ENCODE measurements around the gene HMGB4. TPM values are rescaled to one million over a fixed set of nuclear protein-coding genes. Genes with fewer than 3 reads are reported as not detected.

Gene HMGB4
- total and polyA plus RNA-seq, 2 of the 4 experiments (the other 2 are of a cell fraction), result not detected

DNA sequence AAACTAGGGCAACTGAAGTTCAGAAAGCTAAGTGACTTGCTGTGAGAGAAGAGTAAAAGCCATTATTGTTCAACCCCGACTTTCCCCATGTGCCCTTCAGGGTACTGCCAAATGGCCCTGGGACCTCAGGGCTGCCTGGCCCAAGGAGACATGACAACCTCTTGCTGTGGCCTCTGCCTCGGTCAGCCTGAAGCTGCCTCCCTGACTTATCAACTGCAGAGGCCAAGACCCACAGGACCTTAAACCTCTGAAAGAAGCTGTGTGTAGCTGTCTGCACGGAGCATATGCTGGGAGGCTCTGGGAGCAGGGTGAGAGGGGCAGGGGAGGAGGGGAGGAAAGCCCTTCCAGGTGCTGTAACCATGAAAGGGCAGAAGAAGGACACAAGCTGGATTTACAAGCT, 35.9 kb downstream of the HMGB4 start:
- Histone ChIP-seq H3K4ac (ENCODE audit: low read depth, low read length) (no peak overlapping the region), H3K4me3 (ENCODE audit: insufficient read depth, low read depth, low read length) (no peak overlapping the region), H3K4me2 (ENCODE audit: low read depth, low read length) (no peak overlapping the region), H4K5ac (ENCODE audit: low read depth, low read length) (no peak overlapping the region), H3K27me3 (ENCODE audit: control insufficient read depth, insufficient read depth, low read length) (no peaks in the 10 kb centered on the region), H3K56ac (ENCODE audit: extremely low read depth, insufficient read depth, low read length) (no peak overlapping the region), H3K4me1 (ENCODE audit: control insufficient read depth, insufficient read depth, low read length) (no peaks in the 10 kb centered on the region), H4K20me1 (ENCODE audit: insufficient read depth, low read length) (no peaks in the 10 kb centered on the region), H2BK5ac (ENCODE audit: low read depth, low read length, poor library complexity, severe bottlenecking) (no peak overlapping the region), H3K9ac (ENCODE audit: low read depth, low read length) (no peak overlapping the region), H3K9me1 (ENCODE audit: insufficient read depth, low read length) (no peaks in the 10 kb centered on the region), H2AK9ac (replicated peaks; ENCODE audit: low read depth, low read length, poor library complexity) (no peak overlapping the region), H3K23ac (ENCODE audit: low read depth, low read length) (no peak overlapping the region), H3K9me3 (ENCODE audit: control insufficient read depth, insufficient read depth, low read length) (peaks cover 35% of the 10 kb centered on the region), H2BK15ac (ENCODE audit: low read depth, low read length) (no peak overlapping the region), H2AK5ac (ENCODE audit: low read depth, low read length) (no peak overlapping the region), H3K27ac (ENCODE audit: insufficient read depth, low read length) (no peak overlapping the region), H4K8ac (ENCODE audit: low read depth in 2 of 2, low read length in 2 of 2) (no peak overlapping the region), H3K18ac (ENCODE audit: low read depth, low read length) (no peak overlapping the region), H2AFZ (replicated peaks; ENCODE audit: low read length, poor library complexity) (no peak overlapping the region), H2BK120ac (ENCODE audit: low read depth, low read length) (no peak overlapping the region), H3K36me3 (ENCODE audit: control insufficient read depth, insufficient read depth, low read length) (no peaks in the 10 kb centered on the region), H2BK20ac (ENCODE audit: low read depth, low read length) (no peak overlapping the region), H3K79me1 (ENCODE audit: low read depth in 1 of 2, low read length in 2 of 2) (no peaks in the 10 kb centered on the region), H3K14ac (replicated peaks; ENCODE audit: low read depth, low read length) (no peak overlapping the region), H4K91ac (ENCODE audit: insufficient read depth, low read depth, low read length) (no peak overlapping the region)
- DNase-seq, result no peak
- BruUV-seq (replicated peaks), result no TSS peak
- TF ChIP-seq, protein P1, sequence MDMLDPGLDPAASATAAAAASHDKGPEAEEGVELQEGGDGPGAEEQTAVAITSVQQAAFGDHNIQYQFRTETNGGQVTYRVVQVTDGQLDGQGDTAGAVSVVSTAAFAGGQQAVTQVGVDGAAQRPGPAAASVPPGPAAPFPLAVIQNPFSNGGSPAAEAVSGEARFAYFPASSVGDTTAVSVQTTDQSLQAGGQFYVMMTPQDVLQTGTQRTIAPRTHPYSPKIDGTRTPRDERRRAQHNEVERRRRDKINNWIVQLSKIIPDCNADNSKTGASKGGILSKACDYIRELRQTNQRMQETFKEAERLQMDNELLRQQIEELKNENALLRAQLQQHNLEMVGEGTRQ (IDR thresholded peaks at IDR 0.05; ENCODE audit: low read depth, low read length), result no peak
- TF ChIP-seq BHLHE40 (IDR thresholded peaks at IDR 0.05; ENCODE audit: low read depth, low read length) (no peak), CEBPB (IDR thresholded peaks at IDR 0.05; ENCODE audit: low read depth, low read length) (no peak), MAZ (IDR thresholded peaks at IDR 0.05; ENCODE audit: borderline replicate concordance, low read depth, low read length) (no peak), SMC3 (IDR thresholded peaks at IDR 0.05; ENCODE audit: low read depth, low read length) (no peak), MXI1 (IDR thresholded peaks at IDR 0.05; ENCODE audit: borderline replicate concordance, low read depth, low read length) (no peak), CHD1 (IDR thresholded peaks at IDR 0.05; ENCODE audit: low read depth, low read length) (no peak), RAD21 (IDR thresholded peaks at IDR 0.05; ENCODE audit: low read length) (no peak), NFE2L2 (IDR thresholded peaks at IDR 0.05; ENCODE audit: low read depth, low read length) (no peak), POLR2A (IDR thresholded peaks at IDR 0.05; ENCODE audit: low read depth, low read length) (no peak), MAFK (IDR thresholded peaks at IDR 0.05; ENCODE audit: low read depth, low read length) (no peak), RFX5 (IDR thresholded peaks at IDR 0.05; ENCODE audit: low read depth, low read length) (no peak)
- TF ChIP-seq, protein P2, sequence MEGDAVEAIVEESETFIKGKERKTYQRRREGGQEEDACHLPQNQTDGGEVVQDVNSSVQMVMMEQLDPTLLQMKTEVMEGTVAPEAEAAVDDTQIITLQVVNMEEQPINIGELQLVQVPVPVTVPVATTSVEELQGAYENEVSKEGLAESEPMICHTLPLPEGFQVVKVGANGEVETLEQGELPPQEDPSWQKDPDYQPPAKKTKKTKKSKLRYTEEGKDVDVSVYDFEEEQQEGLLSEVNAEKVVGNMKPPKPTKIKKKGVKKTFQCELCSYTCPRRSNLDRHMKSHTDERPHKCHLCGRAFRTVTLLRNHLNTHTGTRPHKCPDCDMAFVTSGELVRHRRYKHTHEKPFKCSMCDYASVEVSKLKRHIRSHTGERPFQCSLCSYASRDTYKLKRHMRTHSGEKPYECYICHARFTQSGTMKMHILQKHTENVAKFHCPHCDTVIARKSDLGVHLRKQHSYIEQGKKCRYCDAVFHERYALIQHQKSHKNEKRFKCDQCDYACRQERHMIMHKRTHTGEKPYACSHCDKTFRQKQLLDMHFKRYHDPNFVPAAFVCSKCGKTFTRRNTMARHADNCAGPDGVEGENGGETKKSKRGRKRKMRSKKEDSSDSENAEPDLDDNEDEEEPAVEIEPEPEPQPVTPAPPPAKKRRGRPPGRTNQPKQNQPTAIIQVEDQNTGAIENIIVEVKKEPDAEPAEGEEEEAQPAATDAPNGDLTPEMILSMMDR (conservative IDR thresholded peaks at IDR 0.05; ENCODE audit: low read depth, low read length), result no peak
- TF ChIP-seq, protein P3, sequence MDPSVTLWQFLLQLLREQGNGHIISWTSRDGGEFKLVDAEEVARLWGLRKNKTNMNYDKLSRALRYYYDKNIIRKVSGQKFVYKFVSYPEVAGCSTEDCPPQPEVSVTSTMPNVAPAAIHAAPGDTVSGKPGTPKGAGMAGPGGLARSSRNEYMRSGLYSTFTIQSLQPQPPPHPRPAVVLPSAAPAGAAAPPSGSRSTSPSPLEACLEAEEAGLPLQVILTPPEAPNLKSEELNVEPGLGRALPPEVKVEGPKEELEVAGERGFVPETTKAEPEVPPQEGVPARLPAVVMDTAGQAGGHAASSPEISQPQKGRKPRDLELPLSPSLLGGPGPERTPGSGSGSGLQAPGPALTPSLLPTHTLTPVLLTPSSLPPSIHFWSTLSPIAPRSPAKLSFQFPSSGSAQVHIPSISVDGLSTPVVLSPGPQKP (IDR thresholded peaks at IDR 0.05; ENCODE audit: borderline replicate concordance, low read depth, low read length), result no peak
- intact Hi-C loops (cut with micrococcal nuclease) (no loop called here), dilution Hi-C loops (cut with HindIII; ENCODE audit: low sequenced_read_pairs, unreplicated experiment) (no loop called here), in situ Hi-C loops (cut with MboI; ENCODE audit: low sequenced_read_pairs) (no loop called here)
- POLR2A ChIA-PET (ENCODE audit: unreplicated experiment), result no interaction called here
- CTCF ChIA-PET, result no interaction called here
- ATAC-seq (ENCODE audit: low read depth), result no peak
- 17% methylated on average over 1 of the region's 3 CpGs; no CpG with 5 or more reads in 1 of the 2 experiments for WGBS, 2 experiments (ENCODE audit: extremely low coverage in 2 of 2, insufficient read length in 1 of 2)
